GM18505 (cell line): Measurements from ENCODE around the gene ANTKMT.

Source experiments
- ATAC-seq: cut with Tn5 transposase; IDR thresholded peaks from one replicate; pipeline ENCODE4 v1.9.1; 2021; ENCODE audit not compliant: unreplicated experiment
- POLR2A ChIP-seq: IDR thresholded peaks from 4 replicates; pipeline ENCODE4 v1.6.1; 2011; ENCODE audit warnings: borderline replicate concordance; ENCODE audit not compliant: insufficient read depth, insufficient read length; ENCODE audit errors: extremely low read depth

The ANTKMT gene

GRCh38 chr16:718389-718788 lies 2.6 kb upstream of the ANTKMT start:
- ATAC-seq = no peak
- peak; percentile 17 for TF ChIP-seq POLR2A

- no peak for ATAC-seq
- TF ChIP-seq POLR2A = peak; percentile 11
Observed at GRCh38 chr16:718922-719321, 2.0 kb upstream of the ANTKMT start.

GRCh38 chr16:719815-720446 lies 1.0 kb upstream of the ANTKMT start:
- no peak for TF ChIP-seq POLR2A
- no peak for ATAC-seq

GRCh38 chr16:720447-720989 lies 428 bp upstream of the ANTKMT start:
- ATAC-seq = peak; percentile 16
- no peak for TF ChIP-seq POLR2A

- no peak for TF ChIP-seq POLR2A
- ATAC-seq = no peak
Observed at GRCh38 chr16:721765-722540, 1.0 kb downstream of the ANTKMT start.

GRCh38 chr16:722835-723633 lies 2.1 kb downstream of the ANTKMT start:
- ATAC-seq = no peak
- no peak for TF ChIP-seq POLR2A

GRCh38 chr16:723695-724094 lies 2.7 kb downstream of the ANTKMT start:
- no peak for ATAC-seq
- TF ChIP-seq POLR2A = no peak

GRCh38 chr16:724188-725040 lies 3.5 kb downstream of the ANTKMT start:
- TF ChIP-seq POLR2A = no peak
- ATAC-seq = no peak

GRCh38 chr16:725041-725376 lies 4.1 kb downstream of the ANTKMT start:
- ATAC-seq = no peak
- no peak for TF ChIP-seq POLR2A

GRCh38 chr16:725463-726187 lies 4.7 kb downstream of the ANTKMT start:
- no peak for TF ChIP-seq POLR2A

GRCh38 chr16:726188-726437 lies 5.2 kb downstream of the ANTKMT start:
- no peak for TF ChIP-seq POLR2A
- ATAC-seq = no peak

More at GRCh38 chr16:725463-726187, 4.7 kb downstream of the ANTKMT start:
- no peak for ATAC-seq
